GM18907 (cell line): ENCODE data around the gene SDK1.

Source experiments
- ATAC-seq: cut with Tn5 transposase; IDR thresholded peaks from one replicate; pipeline ENCODE4 v1.9.1; 2021; ENCODE audit warnings: mild to moderate bottlenecking, moderate library complexity; ENCODE audit not compliant: unreplicated experiment

SDK1 gene

DNA sequence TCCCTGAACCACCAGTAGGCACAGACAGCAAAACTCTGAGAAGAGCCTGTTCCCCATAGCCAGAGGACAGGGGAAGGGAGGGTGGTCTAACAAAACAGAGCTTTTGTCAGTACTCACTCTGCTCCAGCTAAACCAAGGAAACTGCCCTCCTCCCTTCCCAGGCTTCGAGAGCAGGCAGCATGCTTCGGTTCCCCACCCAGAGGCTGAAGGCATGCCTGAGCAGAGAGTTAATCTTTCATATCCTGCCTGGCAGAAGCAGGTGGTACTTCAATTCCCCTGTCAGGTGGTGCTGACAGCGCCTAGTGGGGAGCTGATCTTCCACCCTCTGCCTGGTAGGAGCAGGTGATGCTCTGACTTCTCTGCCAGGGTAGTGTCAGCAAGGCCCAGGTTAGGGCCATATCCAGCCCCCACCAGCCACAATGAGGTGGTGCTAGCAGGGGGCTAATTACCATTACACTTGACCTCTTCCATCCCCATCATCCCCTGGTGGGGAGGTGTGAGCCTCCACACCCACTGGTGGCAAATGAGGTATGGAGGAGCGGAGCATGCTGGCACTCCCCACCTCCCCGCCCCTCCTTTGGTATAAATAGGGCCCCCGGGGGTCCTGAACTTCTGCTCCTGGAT, 35.1 kb downstream of the SDK1 start:
- no peak for ATAC-seq

GRCh38 chr7:3338161-3338560, 37.1 kb downstream of the SDK1 start:
- no peak for ATAC-seq

- no peak for ATAC-seq
Measured at GRCh38 chr7:3345699-3346481, 44.8 kb downstream of the SDK1 start.

GRCh38 chr7:3349126-3349525, 48.1 kb downstream of the SDK1 start:
- no peak for ATAC-seq

- ATAC-seq: no peak
Measured at GRCh38 chr7:3356173-3356572, 55.1 kb downstream of the SDK1 start.

GRCh38 chr7:3358991-3359390, 57.9 kb downstream of the SDK1 start:
- ATAC-seq: no peak

- no peak for ATAC-seq
Measured at GRCh38 chr7:3367261-3367660, 66.2 kb downstream of the SDK1 start.

- ATAC-seq: no peak
Measured at GRCh38 chr7:3370068-3370830, 69.2 kb downstream of the SDK1 start.

DNA sequence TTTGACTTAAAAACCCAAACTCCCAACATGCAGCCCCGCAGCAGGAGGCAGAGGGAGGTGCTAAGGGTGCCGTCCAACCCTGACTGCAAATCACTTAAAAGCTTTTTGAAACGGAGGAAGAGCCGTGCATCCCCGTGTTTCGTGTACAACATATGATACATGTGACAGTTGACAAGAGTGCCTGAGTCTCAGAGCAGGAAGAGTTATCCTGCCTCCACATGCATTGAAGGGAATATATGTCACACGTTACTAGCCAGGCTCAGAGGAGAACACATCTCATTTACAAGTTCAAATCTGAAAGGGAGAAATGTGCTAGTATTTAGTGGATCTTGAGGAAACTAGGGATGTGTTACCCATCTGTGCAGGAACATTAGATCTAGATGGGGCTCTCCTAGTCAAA, 69.9 kb downstream of the SDK1 start:
- no peak for ATAC-seq

DNA sequence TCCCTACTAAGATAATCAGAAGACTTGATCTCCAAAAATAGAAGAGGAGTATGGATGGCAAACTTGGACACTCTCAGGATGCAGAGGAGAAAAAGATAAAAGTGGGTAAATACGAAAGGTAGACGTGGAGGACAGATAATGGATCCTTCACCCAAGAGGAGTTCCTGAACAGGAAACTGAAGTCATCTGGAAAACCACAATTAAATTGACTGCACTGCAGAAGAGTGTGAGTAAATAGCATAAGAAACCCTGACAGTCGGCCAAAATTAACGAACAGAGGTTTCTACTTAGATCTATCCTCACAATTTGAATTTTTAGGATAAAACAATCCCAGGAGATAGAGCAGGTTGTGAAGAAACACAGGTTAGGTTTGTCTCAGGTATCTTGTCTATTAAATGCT, 70.5 kb downstream of the SDK1 start:
- ATAC-seq: no peak

GRCh38 chr7:3374239-3374638, 73.2 kb downstream of the SDK1 start:
- no peak for ATAC-seq

DNA sequence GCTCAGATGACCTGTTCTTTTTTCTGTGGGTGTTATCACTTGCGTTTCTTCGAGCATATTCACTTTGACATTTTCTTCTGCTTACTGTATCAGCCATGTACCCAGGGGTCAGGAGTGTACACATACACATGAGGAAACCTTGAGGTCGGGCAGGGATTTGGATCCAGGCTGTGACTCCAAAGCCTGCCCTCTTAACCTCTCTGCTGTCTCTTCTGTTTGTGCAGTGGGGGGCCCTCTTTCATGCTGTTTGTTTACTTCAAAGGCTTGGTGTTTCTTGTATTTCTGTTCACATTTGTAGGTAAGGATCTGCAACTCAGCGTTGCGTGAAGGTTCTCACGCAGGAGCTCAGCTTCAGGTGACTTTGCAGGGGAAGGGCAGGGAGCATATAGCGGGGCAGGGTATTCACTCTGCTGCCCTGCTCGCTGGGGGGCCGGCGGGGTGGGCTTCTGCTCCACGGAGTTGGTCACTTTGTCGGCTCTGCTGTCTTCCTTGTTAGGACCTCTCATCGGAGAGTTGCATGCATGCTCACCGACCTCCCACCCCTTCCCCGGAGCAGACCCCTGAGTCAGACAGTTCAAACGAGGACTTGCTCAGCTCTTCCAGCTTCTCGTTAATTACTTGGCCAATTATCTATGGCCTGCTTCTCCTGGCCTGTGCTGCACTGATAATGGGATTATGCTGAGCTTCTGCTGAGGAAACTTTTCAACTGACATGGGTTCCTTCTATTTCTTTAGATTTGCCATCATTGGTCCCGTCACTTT, 77.5 kb downstream of the SDK1 start:
- ATAC-seq: no peak

GRCh38 chr7:3380034-3380433, 79.0 kb downstream of the SDK1 start:
- ATAC-seq: no peak

DNA sequence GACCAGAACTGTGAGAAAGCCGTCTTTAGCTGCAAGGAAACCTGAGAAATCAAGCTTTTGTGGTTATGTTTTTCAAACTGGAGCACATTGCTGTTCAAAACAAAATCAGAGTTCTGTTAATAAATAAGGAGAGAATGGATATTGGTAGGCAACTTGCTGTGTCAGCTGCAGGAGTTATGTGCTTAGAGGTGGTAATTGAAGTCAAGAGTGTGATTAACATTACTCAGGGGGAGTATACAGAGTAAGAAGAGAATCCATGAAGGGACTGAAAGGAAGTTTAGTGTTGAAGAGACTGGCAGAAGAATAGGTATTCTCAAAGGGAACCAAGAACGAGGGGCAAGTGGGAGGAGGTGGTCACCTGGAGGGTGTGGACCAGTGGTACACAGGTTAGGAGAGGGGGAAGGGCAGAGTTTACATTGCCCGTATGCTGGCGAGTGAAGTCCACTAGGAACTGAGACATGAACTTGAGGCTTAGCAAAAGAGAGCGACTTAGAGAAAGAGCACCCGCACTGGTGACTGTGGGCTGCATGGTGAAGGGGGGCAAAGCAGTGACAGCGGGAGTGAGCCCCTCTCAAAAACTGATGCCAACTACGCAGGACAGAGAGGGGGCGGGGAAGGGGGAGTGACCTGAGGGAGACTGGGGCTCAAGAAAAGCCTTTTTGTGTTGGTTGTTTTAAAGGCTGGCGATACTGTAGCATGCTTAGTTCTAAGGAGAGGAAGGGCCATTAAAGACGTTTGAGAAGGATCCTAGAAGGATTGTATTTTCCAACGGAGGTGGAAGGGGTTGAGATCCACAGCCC, 80.0 kb downstream of the SDK1 start:
- no peak for ATAC-seq

DNA sequence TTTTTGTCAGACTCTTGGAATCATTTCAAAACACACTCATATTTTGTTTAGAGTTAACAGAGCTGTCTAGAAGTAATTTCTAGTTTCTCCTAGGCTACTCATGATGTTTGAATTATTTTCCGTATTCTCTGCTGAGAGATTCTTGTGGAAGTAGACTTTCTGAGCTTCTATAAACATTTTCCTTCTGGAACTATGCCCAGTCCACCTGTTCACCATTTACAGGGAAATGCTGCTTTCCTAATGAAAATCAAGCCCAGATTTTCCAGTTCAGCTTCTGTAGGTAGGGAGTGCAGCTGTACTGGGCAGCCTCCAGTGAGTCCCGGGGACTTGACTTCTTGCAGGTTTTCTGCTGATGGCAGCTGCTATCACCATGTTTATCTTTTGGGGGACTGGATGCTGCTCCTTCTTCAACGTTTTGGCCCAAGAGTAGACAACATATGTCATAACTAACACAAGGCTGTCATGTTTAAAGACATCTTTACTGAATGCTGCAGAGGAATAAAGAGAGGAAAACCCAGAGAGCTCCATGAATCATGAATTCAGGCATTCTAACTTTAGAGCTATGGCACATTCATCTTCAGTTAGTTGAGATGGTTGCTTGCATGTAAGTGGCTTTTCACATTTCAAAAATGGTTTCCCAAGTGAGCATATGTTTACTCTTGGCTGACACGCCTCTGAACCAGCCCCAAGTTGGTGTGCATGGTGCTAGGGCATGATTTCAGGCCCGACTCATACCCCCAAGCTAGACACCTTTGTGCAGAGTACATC, 85.6 kb downstream of the SDK1 start:
- no peak for ATAC-seq

GRCh38 chr7:3393862-3394261, 92.8 kb downstream of the SDK1 start:
- no peak for ATAC-seq

- ATAC-seq: no peak
Measured at GRCh38 chr7:3397324-3397723, 96.3 kb downstream of the SDK1 start.

DNA sequence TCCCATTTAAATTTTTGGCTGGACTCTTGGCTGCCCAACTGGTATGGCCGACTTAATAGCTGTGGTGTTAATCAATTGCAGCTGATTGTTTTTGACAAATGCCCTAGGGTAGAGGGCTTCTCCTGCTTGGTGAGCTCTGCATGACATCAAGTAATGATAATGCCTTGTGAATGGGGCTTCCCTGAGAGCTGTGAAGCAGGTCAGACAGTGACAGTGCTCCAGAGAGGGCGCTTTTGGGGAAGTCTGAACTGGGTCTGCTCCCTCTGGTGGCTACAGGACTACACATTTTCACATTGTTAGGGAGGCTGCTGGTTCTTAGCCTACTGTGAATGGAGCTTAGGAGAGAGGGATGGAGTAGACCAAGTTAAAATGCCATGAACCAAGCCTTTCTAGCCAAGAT, 98.8 kb downstream of the SDK1 start:
- no peak for ATAC-seq

DNA sequence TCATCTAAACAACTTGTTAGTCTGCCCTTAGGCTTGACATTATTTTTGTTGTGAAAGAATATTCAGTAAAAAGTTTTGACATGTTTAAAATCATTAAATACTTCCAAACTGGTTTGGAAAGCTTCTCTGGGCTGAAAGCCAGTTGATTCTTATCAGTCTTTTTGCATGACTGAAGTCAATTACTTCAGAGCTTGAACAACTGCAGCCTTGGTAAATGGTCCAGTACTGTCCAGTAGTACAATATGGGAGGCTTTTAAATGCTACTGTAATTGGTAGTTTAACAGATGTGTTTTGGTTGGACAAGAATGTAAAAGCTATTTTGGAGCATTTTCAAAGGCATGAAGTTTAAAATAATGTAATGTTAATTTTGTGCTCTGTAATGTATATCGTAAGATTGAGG, 103.4 kb downstream of the SDK1 start:
- no peak for ATAC-seq
